Stimulated activated CD4-positive, alpha-beta T cell treated with anti-CD3 and anti-CD28 coated beads, Interleukin-15, amount 100 ng/mL, for 48 hours (primary cell): ENCODE measurements around the gene EME2.
"Not testable (repeated sequence)": the region's sequence is repeated elsewhere in the genome, so short reads cannot be mapped to it uniquely, and the experiment has no call there.

Source experiments
- DNase-seq, 2 donors: peaks; one replicate each; pipeline ENCODE4 v3.0.0-alpha.2; 2020; ENCODE audit warnings: low read depth in 2 of 2

Gene EME2

GRCh38 chr16:1791256-1791942 is 18.8 kb downstream of the EME2 start:
- DNase-seq: no peak

- DNase-seq: no peak
Measured at GRCh38 chr16:1791943-1792812, 19.6 kb downstream of the EME2 start.

GRCh38 chr16:1792836-1793577 is 20.4 kb downstream of the EME2 start:
- no peak for DNase-seq

- no peak for DNase-seq
Measured at GRCh38 chr16:1793578-1794220, 21.1 kb downstream of the EME2 start, which contains the start of gene IGFALS. Gene IGFALS (minus strand): TSS chr16:1793705. CDS start chr16:1793652, 53 bp downstream.

GRCh38 chr16:1794221-1794871 is 21.7 kb downstream of the EME2 start:
- no peak for DNase-seq

GRCh38 chr16:1794908-1795666 is 22.5 kb downstream of the EME2 start:
- no peak for DNase-seq

GRCh38 chr16:1799263-1799662 is 26.7 kb downstream of the EME2 start:
- not testable (repeated sequence) for DNase-seq

- DNase-seq: no peak
Measured at GRCh38 chr16:1800701-1801100, 28.1 kb downstream of the EME2 start.

GRCh38 chr16:1807626-1808025 is 35.0 kb downstream of the EME2 start:
- DNase-seq: no peak

- no peak for DNase-seq
Measured at GRCh38 chr16:1808691-1809090, 36.1 kb downstream of the EME2 start.

- DNase-seq: no peak
Measured at GRCh38 chr16:1809281-1809801, 36.7 kb downstream of the EME2 start.

GRCh38 chr16:1810106-1810505 is 37.5 kb downstream of the EME2 start:
- no peak for DNase-seq

GRCh38 chr16:1810536-1810935 is 37.9 kb downstream of the EME2 start:
- no peak for DNase-seq

GRCh38 chr16:1812732-1813163 is 40.1 kb downstream of the EME2 start:
- peak; percentile 47 to 60 for DNase-seq

- DNase-seq: no peak
Measured at GRCh38 chr16:1815461-1815860, 42.9 kb downstream of the EME2 start.

GRCh38 chr16:1816396-1817275 is 44.0 kb downstream of the EME2 start:
- no peak for DNase-seq

- no peak for DNase-seq
Measured at GRCh38 chr16:1817276-1817589, 44.6 kb downstream of the EME2 start.

GRCh38 chr16:1817716-1818115 is 45.1 kb downstream of the EME2 start:
- no peak for DNase-seq

GRCh38 chr16:1818204-1818872 is 45.7 kb downstream of the EME2 start:
- no peak for DNase-seq
